OCI-LY3 (cell line): ENCODE data around the gene ATP2C2.

Experiments used
- EZH2phosphoT487 ChIP-seq: fragments of 200-600 bp; shearing (Covaris generic); IDR thresholded peaks from 2 replicates; pipeline ENCODE4 v1.6.1; 2018; ENCODE audit warnings: antibody characterized with exemption, mixed run types, low read depth
- TF ChIP-seq, protein P1 (sequence below): fragments of 200-600, 300-600 bp; sonication (generic); IDR thresholded peaks from 2 replicates; pipeline ENCODE4 v1.5.1; 2014; ENCODE audit warnings: antibody characterized with exemption, low read length, low read depth

DNA sequence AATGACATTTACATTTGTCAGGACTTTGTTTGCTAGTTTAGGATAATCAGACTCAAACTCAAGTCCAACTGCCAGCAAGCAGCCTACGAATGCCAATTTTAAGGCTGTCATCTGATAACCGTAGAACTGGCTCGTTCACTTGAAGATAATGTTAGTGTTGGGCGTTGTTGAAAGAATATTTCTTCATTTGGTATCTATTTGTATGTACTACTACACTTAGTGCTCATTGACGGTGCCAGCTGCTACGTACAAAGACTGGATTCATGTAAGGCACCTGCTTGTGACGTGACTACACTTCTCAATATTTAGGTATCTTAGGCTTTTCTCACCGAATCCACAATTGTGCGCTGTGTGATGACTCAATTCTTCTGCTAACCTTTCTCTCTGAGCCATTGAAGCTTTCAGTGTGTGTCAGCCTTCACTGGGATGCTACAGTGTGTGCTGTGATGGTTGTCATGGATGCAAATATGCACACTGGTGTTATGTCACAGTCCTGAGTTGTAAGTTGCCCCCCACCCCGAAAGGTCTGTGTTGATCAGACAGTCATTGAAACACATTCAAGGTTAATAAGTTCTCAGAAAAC lies 5.7 kb downstream of the ATP2C2 start:
- TF ChIP-seq, protein P1, sequence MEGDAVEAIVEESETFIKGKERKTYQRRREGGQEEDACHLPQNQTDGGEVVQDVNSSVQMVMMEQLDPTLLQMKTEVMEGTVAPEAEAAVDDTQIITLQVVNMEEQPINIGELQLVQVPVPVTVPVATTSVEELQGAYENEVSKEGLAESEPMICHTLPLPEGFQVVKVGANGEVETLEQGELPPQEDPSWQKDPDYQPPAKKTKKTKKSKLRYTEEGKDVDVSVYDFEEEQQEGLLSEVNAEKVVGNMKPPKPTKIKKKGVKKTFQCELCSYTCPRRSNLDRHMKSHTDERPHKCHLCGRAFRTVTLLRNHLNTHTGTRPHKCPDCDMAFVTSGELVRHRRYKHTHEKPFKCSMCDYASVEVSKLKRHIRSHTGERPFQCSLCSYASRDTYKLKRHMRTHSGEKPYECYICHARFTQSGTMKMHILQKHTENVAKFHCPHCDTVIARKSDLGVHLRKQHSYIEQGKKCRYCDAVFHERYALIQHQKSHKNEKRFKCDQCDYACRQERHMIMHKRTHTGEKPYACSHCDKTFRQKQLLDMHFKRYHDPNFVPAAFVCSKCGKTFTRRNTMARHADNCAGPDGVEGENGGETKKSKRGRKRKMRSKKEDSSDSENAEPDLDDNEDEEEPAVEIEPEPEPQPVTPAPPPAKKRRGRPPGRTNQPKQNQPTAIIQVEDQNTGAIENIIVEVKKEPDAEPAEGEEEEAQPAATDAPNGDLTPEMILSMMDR, result no peak
- no peak for TF ChIP-seq EZH2phosphoT487
